IMR-90 (cell line): ENCODE results near the gene DZIP1L. TPM values are rescaled to one million over a fixed set of nuclear protein-coding genes. Genes with fewer than 3 reads are reported as not detected.

Source experiments
- ATAC-seq: fragments of 200-7000 bp; cut with Tn5 transposase; 2 replicates; pipeline ENCODE4 v1.9.1; 2020; ENCODE audit warnings: low read depth, mild to moderate bottlenecking, moderate library complexity
- BruUV-seq: library from RNA; stranded (reverse); fragments of 400-500 nt; replicated peaks from 2 replicates; lab custom pipeline; 2021; lab: Mats Ljungman, UMichigan
- CTCF ChIA-PET: fragments of 300-600 bp; formaldehyde crosslinking; extraction: SDS; loops from one replicate; lab custom pipeline; 2021; ENCODE audit warnings: antibody characterized with exemption; lab: Yijun Ruan, JAX
- POLR2A ChIA-PET: fragments of 300-600 bp; sonication (Branson Sonifier 250); formaldehyde crosslinking; loops from one replicate; lab custom pipeline; 2022; ENCODE audit warnings: antibody characterized with exemption; ENCODE audit not compliant: unreplicated experiment; lab: Charles Lee
- DNase-seq: peaks from one replicate; pipeline ENCODE4 v3.0.0; 2013
- H2AFZ ChIP-seq: replicated peaks from 2 replicates; pipeline ENCODE3; 2013; ENCODE audit warnings: low read length, mild to moderate bottlenecking; ENCODE audit not compliant: poor library complexity
- H2AK5ac ChIP-seq: 2 replicates; pipeline ENCODE4 v1.6.1; 2013; ENCODE audit warnings: low read depth, low read length, inconsistent platforms
- H2AK9ac ChIP-seq: replicated peaks from 2 replicates; pipeline ENCODE3; 2013; ENCODE audit warnings: mild to moderate bottlenecking, low read depth, low read length, moderate library complexity; ENCODE audit not compliant: poor library complexity
- H2BK120ac ChIP-seq: 2 replicates; pipeline ENCODE4 v1.6.1; 2013; ENCODE audit warnings: low read depth, low read length, inconsistent platforms
- H2BK15ac ChIP-seq: 3 replicates; pipeline ENCODE4 v1.6.1; 2013; ENCODE audit warnings: low read depth, low read length, inconsistent platforms
- H2BK20ac ChIP-seq: 2 replicates; pipeline ENCODE4 v1.6.1; 2013; ENCODE audit warnings: low read depth, mild to moderate bottlenecking, inconsistent platforms, low read length, moderate library complexity
- H2BK5ac ChIP-seq: 2 replicates; pipeline ENCODE4 v1.6.1; 2013; ENCODE audit warnings: mild to moderate bottlenecking, low read depth, low read length, inconsistent platforms; ENCODE audit not compliant: poor library complexity, severe bottlenecking
- H3K14ac ChIP-seq: replicated peaks from 2 replicates; pipeline ENCODE4 v1.6.1; 2013; ENCODE audit warnings: low read depth, low read length, inconsistent platforms
- H3K18ac ChIP-seq: 2 replicates; pipeline ENCODE4 v1.6.1; 2013; ENCODE audit warnings: low read depth, low read length, control low read depth
- H3K23ac ChIP-seq: 2 replicates; pipeline ENCODE4 v1.6.1; 2013; ENCODE audit warnings: low read depth, low read length, inconsistent platforms
- H3K27ac ChIP-seq: 2 replicates; pipeline ENCODE4 v1.5.1; 2013; ENCODE audit warnings: mild to moderate bottlenecking, control low read depth, low read length; ENCODE audit not compliant: insufficient read depth
- H3K27me3 ChIP-seq: 2 replicates; pipeline ENCODE4 v1.6.1; 2013; ENCODE audit warnings: low read length; ENCODE audit not compliant: control insufficient read depth, insufficient read depth
- H3K36me3 ChIP-seq: 2 replicates; pipeline ENCODE4 v1.6.1; 2013; ENCODE audit warnings: low read length, mixed read lengths; ENCODE audit not compliant: control insufficient read depth, insufficient read depth
- H3K4ac ChIP-seq: 2 replicates; pipeline ENCODE4 v1.6.1; 2013; ENCODE audit warnings: low read depth, low read length, inconsistent platforms
- H3K4me1 ChIP-seq: 2 replicates; pipeline ENCODE4 v1.6.1; 2013; ENCODE audit warnings: low read length, mixed read lengths; ENCODE audit not compliant: control insufficient read depth, insufficient read depth
- H3K4me2 ChIP-seq: 2 replicates; pipeline ENCODE4 v1.6.1; 2013; ENCODE audit warnings: low read depth, mild to moderate bottlenecking, control low read depth, low read length, moderate library complexity
- H3K4me3 ChIP-seq: 2 replicates; pipeline ENCODE4 v1.5.1; 2013; ENCODE audit warnings: low read depth, mild to moderate bottlenecking, control low read depth, low read length, moderate library complexity; ENCODE audit not compliant: insufficient read depth
- H3K56ac ChIP-seq: 2 replicates; pipeline ENCODE4 v1.6.1; 2013; ENCODE audit warnings: low read length, inconsistent platforms; ENCODE audit not compliant: insufficient read depth; ENCODE audit errors: extremely low read depth
- H3K79me1 ChIP-seq, 2 experiments: 2 replicates each; pipeline ENCODE4 v1.6.1; 2013; ENCODE audit warnings: low read length in 2 of 2, inconsistent platforms in 1 of 2, low read depth in 1 of 2
- H3K9ac ChIP-seq: 2 replicates; pipeline ENCODE4 v1.6.1; 2013; ENCODE audit warnings: low read depth, low read length, control low read depth
- H3K9me1 ChIP-seq: 2 replicates; pipeline ENCODE4 v1.6.1; 2013; ENCODE audit warnings: low read length, inconsistent platforms; ENCODE audit not compliant: insufficient read depth
- H3K9me3 ChIP-seq: 2 replicates; pipeline ENCODE4 v1.6.1; 2013; ENCODE audit warnings: low read length; ENCODE audit not compliant: control insufficient read depth, insufficient read depth
- H4K20me1 ChIP-seq: 2 replicates; pipeline ENCODE4 v1.6.1; 2013; ENCODE audit warnings: low read length, inconsistent platforms; ENCODE audit not compliant: insufficient read depth
- H4K5ac ChIP-seq: 2 replicates; pipeline ENCODE4 v1.6.1; 2013; ENCODE audit warnings: mild to moderate bottlenecking, low read depth, low read length, control low read depth
- H4K8ac ChIP-seq, 2 experiments: 2 replicates each; pipeline ENCODE4 v1.6.1; 2013; ENCODE audit warnings: low read depth in 2 of 2, low read length in 2 of 2, control low read depth in 1 of 2, inconsistent platforms in 1 of 2
- H4K91ac ChIP-seq: 2 replicates; pipeline ENCODE4 v1.6.1; 2013; ENCODE audit warnings: low read depth, low read length, inconsistent platforms; ENCODE audit not compliant: insufficient read depth
- BHLHE40 ChIP-seq: fragments of 150-350 bp; IDR thresholded peaks from 2 replicates; pipeline ENCODE4 v1.6.1; 2016; ENCODE audit warnings: mild to moderate bottlenecking, low read depth, low read length
- CEBPB ChIP-seq: IDR thresholded peaks from 2 replicates; pipeline ENCODE4 v1.6.1; 2012; ENCODE audit warnings: low read depth, low read length, improper control_type of control experiment
- CHD1 ChIP-seq: IDR thresholded peaks from 2 replicates; pipeline ENCODE4 v1.6.1; 2012; ENCODE audit warnings: low read depth, low read length, improper control_type of control experiment
- ELK1 ChIP-seq: fragments of 150-350 bp; IDR thresholded peaks from 2 replicates; pipeline ENCODE4 v1.6.1; 2016; ENCODE audit warnings: low read depth, mild to moderate bottlenecking, low read length, moderate library complexity, borderline replicate concordance
- NFE2L2 ChIP-seq: fragments of 150-350 bp; IDR thresholded peaks from 2 replicates; pipeline ENCODE4 v1.6.1; 2016; ENCODE audit warnings: low read depth, mild to moderate bottlenecking, low read length
- RAD21 ChIP-seq: IDR thresholded peaks from 2 replicates; pipeline ENCODE4 v1.6.1; 2012; ENCODE audit warnings: low read length, improper control_type of control experiment
- SMC3 ChIP-seq: fragments of 150-350 bp; IDR thresholded peaks from 2 replicates; pipeline ENCODE4 v1.6.1; 2016; ENCODE audit warnings: low read depth, mild to moderate bottlenecking, antibody characterized with exemption, low read length, moderate library complexity
- USF2 ChIP-seq: fragments of 150-350 bp; IDR thresholded peaks from 2 replicates; pipeline ENCODE4 v1.6.1; 2017; ENCODE audit warnings: mild to moderate bottlenecking, antibody characterized with exemption, low read length, low read depth
- WGBS, 2 experiments: methylation state at CpG; one replicate each; pipeline versions ENCODE4 v1.1.5 to v1.1.7; 2013; ENCODE audit warnings: missing lambda C conversion rate in 2 of 2; ENCODE audit not compliant: insufficient read length in 1 of 2; ENCODE audit errors: extremely low coverage in 2 of 2; 5-methylcytosine and 5-hydroxymethylcytosine counted together
- dilution Hi-C: fragments of 300-500 bp; cut with HindIII; formaldehyde crosslinking; loops from one replicate; pipeline ENCODE4 v1.14.3; 2018; ENCODE audit warnings: low sequenced_read_pairs; ENCODE audit not compliant: unreplicated experiment
- in situ Hi-C: fragments of 300-500 bp; cut with MboI; formaldehyde crosslinking; loops from 3 replicates; pipeline ENCODE4 v1.14.3; 2019; ENCODE audit warnings: low sequenced_read_pairs, inconsistent platforms, mixed read lengths
- intact Hi-C: fragments of 100-400 bp; cut with micrococcal nuclease; formaldehyde crosslinking; loops from 2 replicates; pipeline ENCODE4 v1.10.0; 2022
- polyA plus RNA-seq, 3 experiments: library from polyadenylated mRNA; depleted of rRNA; stranded (reverse); fragments of >200 nt; gene quantifications; 2 replicates each; pipeline ENCODE4 v1.2.3, GENCODE V29; 2012; ENCODE audit warnings: low replicate concordance in 1 of 3
- total RNA-seq: library from RNA; depleted of rRNA; stranded (reverse); fragments of >200 nt; gene quantifications from 2 replicates; pipeline ENCODE4 v1.2.3, GENCODE V29; 2012

Gene DZIP1L
- total and polyA plus RNA-seq, 2 of the 4 experiments (the other 2 are of a cell fraction), result 12.9 to 14.7 TPM

- H2AK5ac ChIP-seq, result no peak overlapping the region; the same call in 1 of the 2 replicates
- H3K9ac ChIP-seq, result no peak overlapping the region
- H4K91ac ChIP-seq, result no peak overlapping the region
- no peaks in the 10 kb centered on the region for H3K27me3 ChIP-seq
- POLR2A ChIA-PET, result no interaction called here
- ATAC-seq (no peak), DNase-seq (no peak)
- H2BK120ac ChIP-seq, result no peak overlapping the region
- CTCF ChIA-PET, result no interaction called here
- H2AFZ ChIP-seq, result no peak overlapping the region
- TF ChIP-seq CEBPB (no peak), SMC3 (no peak), BHLHE40 (no peak), RAD21 (no peak), USF2 (no peak), CHD1 (no peak), ELK1 (no peak), NFE2L2 (no peak)
- no peak overlapping the region for H3K18ac ChIP-seq
- no peak overlapping the region for H2AK9ac ChIP-seq
- WGBS, 2 experiments, result no CpG with 5 or more reads among the region's 8 CpGs
- H3K4ac ChIP-seq, result no peak overlapping the region
- no TSS peak for BruUV-seq
- intact Hi-C loops (no loop called here), dilution Hi-C loops (no loop called here), in situ Hi-C loops (loop anchor here (10.0 kb wide), 1 partner anchor 102 kb away; the partner anchor contains the start of gene DBR1)
- H3K4me2 ChIP-seq, result no peak overlapping the region
- no peak overlapping the region for H2BK15ac ChIP-seq
- H3K56ac ChIP-seq, result no peak overlapping the region
- H2BK20ac ChIP-seq, result no peak overlapping the region
- H3K23ac ChIP-seq, result no peak overlapping the region
- no peaks in the 10 kb centered on the region for H3K9me3 ChIP-seq
- no peak overlapping the region for H2BK5ac ChIP-seq
- no peak overlapping the region for H3K14ac ChIP-seq
- H3K4me1 ChIP-seq, result peaks cover 4% of the 10 kb centered on the region
- H3K4me3 ChIP-seq, result no peak overlapping the region
- no peak overlapping the region; a peak in 1 of 4 replicates for H4K8ac ChIP-seq
- peaks cover 5% of the 10 kb centered on the region; the same call in 1 of the 2 replicates for H4K20me1 ChIP-seq
- H4K5ac ChIP-seq, result no peak overlapping the region
- H3K79me1 ChIP-seq, result peaks cover 23 to 40% of the 10 kb centered on the region in 2 experiments
- no peak overlapping the region for H3K27ac ChIP-seq
- peaks cover 5% of the 10 kb centered on the region; the same call in 1 of the 2 replicates for H3K9me1 ChIP-seq
- peaks cover 25% of the 10 kb centered on the region for H3K36me3 ChIP-seq
Measured at GRCh38 chr3:138072796-138073195, 42.6 kb downstream of the DZIP1L start.
